Sigmoid colon (tissue), 4 donors: Measurements from ENCODE around the gene LGALS9C.
"Not testable (repeated sequence)": the region's sequence is repeated elsewhere in the genome, so short reads cannot be mapped to it uniquely, and the experiment has no call there.

Source experiments
- CTCF ChIP-seq, 4 experiments: fragments of 450-650 bp in 3 of 4; fragments of 200-600 bp in 1 of 4; IDR thresholded peaks; one replicate each; pipeline ENCODE4 v1.5.1; 2016 to 2019; ENCODE audit warnings: antibody characterized with exemption in 4 of 4, mild to moderate bottlenecking in 3 of 4, moderate library complexity in 2 of 4
- EP300 ChIP-seq, 4 donors: sonication (generic); formaldehyde crosslinking; IDR thresholded peaks; one replicate each; pipeline ENCODE4 v1.6.1; 2017; ENCODE audit warnings: antibody characterized with exemption in 4 of 4
- POLR2A ChIP-seq, 2 donors: fragments of 450-650 bp; IDR thresholded peaks; one replicate each; pipeline ENCODE4 v1.6.1; 2016; ENCODE audit warnings: antibody characterized with exemption in 2 of 2, mild to moderate bottlenecking in 2 of 2, moderate library complexity in 2 of 2
- POLR2AphosphoS5 ChIP-seq, 4 donors: sonication (generic); formaldehyde crosslinking; IDR thresholded peaks; one replicate each; pipeline ENCODE4 v1.6.1; 2017; ENCODE audit warnings: antibody characterized with exemption in 4 of 4

GRCh38 chr17:18521100-18521499 is 44.5 kb downstream of the LGALS9C start:
- not testable (repeated sequence) for TF ChIP-seq POLR2A, CTCF, EP300, POLR2AphosphoS5 (IDR thresholded peaks at IDR 0.05)
